CD4-positive, CD25-positive, alpha-beta regulatory T cell (primary cell): ENCODE results near the gene MAT2A. TPM values are rescaled to one million over a fixed set of nuclear protein-coding genes. Genes with fewer than 3 reads are reported as not detected.

Experiments used
- ATAC-seq, 2 donors: fragments of 150-1000 bp; cut with Tn5 transposase; one replicate each; pipeline ENCODE4 v1.10.0; 2021; ENCODE audit warnings: low read depth in 2 of 2, moderate number of reproducible peaks in 2 of 2, moderate library complexity in 1 of 2
- DNase-seq, 3 donors: peaks; one replicate each; pipeline versions ENCODE4 v3.0.0 to v3.0.0-alpha.2; 2012 to 2022; ENCODE audit warnings: mixed read lengths in 1 of 3
- H3K27ac ChIP-seq: one replicate; pipeline ENCODE4 v1.7.0; 2013; ENCODE audit warnings: mild to moderate bottlenecking, low read length; ENCODE audit not compliant: insufficient read depth, poor library complexity, severe bottlenecking
- H3K27me3 ChIP-seq: one replicate; pipeline ENCODE4 v1.7.0; 2013; ENCODE audit warnings: low read length; ENCODE audit not compliant: control insufficient read depth, insufficient read depth
- H3K36me3 ChIP-seq: one replicate; pipeline ENCODE4 v1.7.0; 2013; ENCODE audit warnings: mild to moderate bottlenecking, low read length, moderate library complexity; ENCODE audit not compliant: control insufficient read depth, insufficient read depth
- H3K4me1 ChIP-seq: 2 replicates; pipeline ENCODE4 v1.7.0; 2013; ENCODE audit warnings: mild to moderate bottlenecking, low read length; ENCODE audit not compliant: insufficient read depth, control insufficient read depth, poor library complexity, severe bottlenecking
- H3K4me3 ChIP-seq: one replicate; pipeline ENCODE4 v1.7.0; 2013; ENCODE audit warnings: low read depth, mild to moderate bottlenecking, low read length, moderate library complexity
- H3K9me3 ChIP-seq, 2 experiments: 1 replicate in 1 of 2; 2 replicates in 1 of 2; pipeline ENCODE4 v1.7.0; 2013; ENCODE audit warnings: low read length in 2 of 2, mild to moderate bottlenecking in 1 of 2, moderate library complexity in 1 of 2; ENCODE audit not compliant: control insufficient read depth in 2 of 2
- H3K27ac Mint-ChIP-seq, 3 donors: one replicate each; pipeline ENCODE4 v1.8.0; 2020 to 2022; ENCODE audit warnings: mild to moderate bottlenecking in 3 of 3, mixed read lengths in 3 of 3, moderate library complexity in 2 of 3
- H3K27me3 Mint-ChIP-seq: one replicate; pipeline ENCODE4 v1.8.0; 2022; ENCODE audit warnings: mild to moderate bottlenecking, mixed read lengths
- H3K36me3 Mint-ChIP-seq: one replicate; pipeline ENCODE4 v1.8.0; 2020; ENCODE audit warnings: mixed read lengths
- H3K4me1 Mint-ChIP-seq, 4 donors: one replicate each; pipeline ENCODE4 v1.8.0; 2020 to 2022; ENCODE audit warnings: mixed read lengths in 4 of 4, mild to moderate bottlenecking in 1 of 4
- H3K4me3 Mint-ChIP-seq, 4 donors: one replicate each; pipeline ENCODE4 v1.8.0; 2020 to 2022; ENCODE audit warnings: mild to moderate bottlenecking in 4 of 4, mixed read lengths in 4 of 4, moderate library complexity in 3 of 4
- H3K9me3 Mint-ChIP-seq, 7 donors: one replicate each; pipeline ENCODE4 v1.8.0; 2020 to 2022; ENCODE audit warnings: mixed read lengths in 7 of 7, mild to moderate bottlenecking in 3 of 7, moderate library complexity in 2 of 7
- polyA plus RNA-seq, 4 donors: library from polyadenylated mRNA; unstranded; fragments of 300-500 nt; fragmentation: Illumina TruSeq; gene quantifications; one replicate each; pipeline ENCODE4 v1.2.3, GENCODE V29; 2021
- total RNA-seq: library from RNA; stranded (reverse); gene quantifications from one replicate; pipeline ENCODE4 v1.2.3, GENCODE V29; 2022

MAT2A gene
- total and polyA plus RNA-seq, 5 donors from 2014 or later: 82.2 to 141 (median 109) TPM

DNA sequence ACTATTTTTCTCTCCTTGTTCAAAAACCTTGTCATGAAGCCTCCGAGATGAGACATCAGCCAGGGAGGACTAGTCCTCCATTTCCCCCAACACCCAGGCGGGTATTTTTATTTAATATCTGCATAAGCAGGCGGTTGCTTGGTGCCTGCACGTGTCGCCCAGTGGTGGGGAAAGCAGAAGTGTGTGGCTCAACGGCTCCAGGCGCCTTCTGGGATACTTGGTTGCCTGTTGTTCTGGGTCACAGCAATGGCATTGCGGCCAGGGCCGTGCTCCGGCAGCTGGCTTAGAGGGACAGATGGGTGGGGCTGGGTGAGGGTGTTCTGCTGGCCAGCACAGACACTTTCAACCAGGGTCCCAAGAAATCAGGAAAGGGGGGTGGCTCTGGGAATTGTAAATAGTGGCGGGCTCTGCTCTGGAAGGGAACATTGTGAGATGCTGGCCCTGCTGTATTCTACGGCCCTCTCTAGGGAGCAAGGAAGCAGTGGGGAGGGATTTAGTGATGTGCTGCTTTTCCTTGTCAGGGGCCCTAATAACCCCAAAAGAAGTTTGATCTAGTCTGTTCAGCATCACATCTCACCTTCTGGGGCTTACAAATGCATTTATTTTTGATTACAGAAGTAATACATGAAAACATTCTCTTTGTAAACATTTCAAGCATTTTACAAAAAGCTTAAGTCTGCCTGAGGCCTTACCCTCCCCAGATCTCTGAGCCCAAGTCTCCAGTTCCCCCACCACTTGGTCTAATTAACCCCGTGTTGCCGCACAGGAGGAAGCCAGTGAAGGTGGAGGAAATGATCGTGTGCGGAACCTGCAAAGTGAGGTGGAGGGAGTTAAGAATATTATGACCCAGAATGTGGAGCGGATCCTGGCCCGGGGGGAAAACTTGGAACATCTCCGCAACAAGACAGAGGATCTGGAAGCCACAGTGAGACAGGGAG, 39.5 kb downstream of the MAT2A start:
- H3K4me1 ChIP-seq: peaks cover 30% of the 10 kb centered on the region
- H3K27ac ChIP-seq: peak overlapping the region; percentile 70
- H3K4me3 ChIP-seq: peak overlapping the region; percentile 86
- DNase-seq: peak in 1 of 3 donors; percentile 61
- Mint-ChIP-seq H3K27ac (peak overlapping the region; percentile 90 to 99 (median 92)), H3K4me1 (peaks cover 2 to 55% (median 34%) of the 10 kb centered on the region in 4 donors), H3K4me3 (peak overlapping the region; percentile 95 to 98 (median 96)), H3K36me3 (peaks cover 18% of the 10 kb centered on the region), H3K9me3 (no peaks in the 10 kb centered on the region), H3K27me3 (no peaks in the 10 kb centered on the region)
- H3K36me3 ChIP-seq: peaks cover 13% of the 10 kb centered on the region
- no peaks in the 10 kb centered on the region for H3K27me3 ChIP-seq
- peak; percentile 42 to 61 for ATAC-seq
- no peaks in the 10 kb centered on the region for H3K9me3 ChIP-seq

DNA sequence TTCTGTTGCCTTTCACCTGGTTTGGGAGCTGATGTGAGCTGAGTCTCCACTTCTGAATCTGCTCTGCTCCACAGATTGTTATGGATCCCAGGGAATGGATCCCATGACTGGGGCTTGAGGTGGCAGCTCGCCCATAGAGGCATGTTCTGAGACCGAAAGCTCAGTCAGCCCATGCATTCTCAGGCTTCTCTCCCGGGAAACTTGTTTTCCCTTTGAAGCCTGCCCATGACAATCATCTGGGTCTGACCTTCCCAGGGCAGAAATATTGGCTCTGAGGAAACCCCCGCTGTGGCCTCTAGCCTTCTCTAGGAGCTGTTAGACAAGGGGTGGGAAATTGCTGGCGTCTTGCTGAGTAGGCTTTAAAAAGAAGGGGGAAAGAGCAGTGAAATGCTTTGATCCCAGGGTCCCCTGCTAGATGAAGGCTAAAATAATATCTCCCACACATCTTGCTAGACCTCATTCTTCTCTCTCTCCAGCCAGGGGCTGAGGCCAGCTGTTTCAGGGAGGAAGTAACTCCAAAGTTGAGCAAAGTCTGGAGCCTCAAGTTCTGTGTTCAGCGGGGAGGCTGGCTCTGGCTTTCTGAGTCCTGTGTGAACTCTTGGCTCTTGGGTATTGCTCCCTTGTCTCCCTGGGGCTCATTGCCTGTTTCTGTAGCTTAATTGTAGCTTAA, 40.4 kb downstream of the MAT2A start:
- no peaks in the 10 kb centered on the region for H3K9me3 ChIP-seq
- no peaks in the 10 kb centered on the region for H3K27me3 ChIP-seq
- ATAC-seq (no peak), DNase-seq (no peak)
- peaks cover 35% of the 10 kb centered on the region for H3K4me1 ChIP-seq
- Mint-ChIP-seq H3K36me3 (peaks cover 20% of the 10 kb centered on the region), H3K4me3 (peak overlapping the region; percentile 95 to 98 (median 96)), H3K4me1 (peaks cover 6 to 62% (median 36%) of the 10 kb centered on the region in 4 donors), H3K9me3 (no peaks in the 10 kb centered on the region), H3K27ac (peak overlapping the region; percentile 90 to 99 (median 92)), H3K27me3 (no peaks in the 10 kb centered on the region)
- H3K36me3 ChIP-seq: peaks cover 13% of the 10 kb centered on the region
- peak overlapping the region; percentile 86 for H3K4me3 ChIP-seq
- H3K27ac ChIP-seq: peak overlapping the region; percentile 70

DNA sequence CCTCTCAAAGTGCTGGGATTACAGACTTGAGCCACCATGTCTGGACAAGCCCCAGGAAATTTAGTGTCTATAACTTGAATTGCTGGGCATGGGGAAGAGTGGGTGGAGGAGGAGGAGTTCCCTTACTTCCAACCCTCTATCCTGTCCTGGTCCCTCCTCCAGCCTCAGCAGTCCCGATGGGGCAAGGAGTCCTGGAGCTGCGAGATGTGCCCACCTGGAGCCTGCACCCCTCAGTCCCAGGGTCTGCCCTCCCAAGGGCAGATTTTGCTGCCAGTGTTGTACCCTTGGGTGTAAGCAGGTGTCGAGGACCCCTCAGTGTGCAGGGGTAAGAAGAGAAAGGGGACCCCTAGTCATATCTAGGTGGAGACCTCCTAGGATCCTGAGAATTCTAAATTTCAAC, 41.2 kb downstream of the MAT2A start:
- Mint-ChIP-seq H3K27ac (peak overlapping the region in 2 of 3 donors; percentile 72 to 78), H3K4me1 (peaks cover 6 to 69% (median 42%) of the 10 kb centered on the region in 4 donors), H3K4me3 (peak overlapping the region; percentile 44 to 95 (median 48)), H3K9me3 (peaks cover 0 to under 1% (median 0%) of the 10 kb centered on the region in 7 donors), H3K27me3 (no peaks in the 10 kb centered on the region), H3K36me3 (peaks cover 20% of the 10 kb centered on the region)
- DNase-seq (no peak), ATAC-seq (no peak)
- no peaks in the 10 kb centered on the region for H3K27me3 ChIP-seq
- H3K36me3 ChIP-seq: peaks cover 13% of the 10 kb centered on the region
- peaks cover 43% of the 10 kb centered on the region for H3K4me1 ChIP-seq
- no peak overlapping the region for H3K4me3 ChIP-seq
- H3K9me3 ChIP-seq: no peaks in the 10 kb centered on the region
- no peak overlapping the region for H3K27ac ChIP-seq

GRCh38 chr2:85582492-85582891, 43.5 kb downstream of the MAT2A start:
- Histone ChIP-seq H3K4me1 (peaks cover 48% of the 10 kb centered on the region), H3K9me3 (no peaks in the 10 kb centered on the region), H3K4me3 (no peak overlapping the region), H3K36me3 (peaks cover 13% of the 10 kb centered on the region), H3K27me3 (no peaks in the 10 kb centered on the region), H3K27ac (peak overlapping the region; percentile 16)
- ATAC-seq: no peak
- peak overlapping the region in 3 of 4 donors; percentile 30 to 79 (median 38) for H3K4me3 Mint-ChIP-seq
- no peaks in the 10 kb centered on the region for H3K27me3 Mint-ChIP-seq
- peak overlapping the region in 1 of 3 donors; percentile 63 for H3K27ac Mint-ChIP-seq
- H3K4me1 Mint-ChIP-seq: peaks cover 6 to 79% (median 47%) of the 10 kb centered on the region in 4 donors
- H3K36me3 Mint-ChIP-seq: peaks cover 20% of the 10 kb centered on the region
- DNase-seq: no peak
- H3K9me3 Mint-ChIP-seq: peaks cover 0 to 1% (median 0%) of the 10 kb centered on the region in 7 donors

- H3K4me1 ChIP-seq: peaks cover 39% of the 10 kb centered on the region
- Mint-ChIP-seq H3K36me3 (peaks cover 18% of the 10 kb centered on the region), H3K27ac (peak overlapping the region; percentile 94 to 96 (median 94)), H3K9me3 (peaks cover 0 to 1% (median 0%) of the 10 kb centered on the region in 7 donors), H3K27me3 (no peaks in the 10 kb centered on the region), H3K4me3 (peak overlapping the region; percentile 83 to 94 (median 88)), H3K4me1 (peaks cover 6 to 79% (median 46%) of the 10 kb centered on the region in 4 donors)
- no peaks in the 10 kb centered on the region for H3K9me3 ChIP-seq
- peak overlapping the region; percentile 81 for H3K4me3 ChIP-seq
- H3K36me3 ChIP-seq: peaks cover 13% of the 10 kb centered on the region
- H3K27ac ChIP-seq: peak overlapping the region; percentile 76
- DNase-seq: peak in 2 of 3 donors; percentile 33 to 62
- ATAC-seq: peak; percentile 70 to 71
- H3K27me3 ChIP-seq: no peaks in the 10 kb centered on the region
Observed at GRCh38 chr2:85583667-85584353, 44.8 kb downstream of the MAT2A start.

DNA sequence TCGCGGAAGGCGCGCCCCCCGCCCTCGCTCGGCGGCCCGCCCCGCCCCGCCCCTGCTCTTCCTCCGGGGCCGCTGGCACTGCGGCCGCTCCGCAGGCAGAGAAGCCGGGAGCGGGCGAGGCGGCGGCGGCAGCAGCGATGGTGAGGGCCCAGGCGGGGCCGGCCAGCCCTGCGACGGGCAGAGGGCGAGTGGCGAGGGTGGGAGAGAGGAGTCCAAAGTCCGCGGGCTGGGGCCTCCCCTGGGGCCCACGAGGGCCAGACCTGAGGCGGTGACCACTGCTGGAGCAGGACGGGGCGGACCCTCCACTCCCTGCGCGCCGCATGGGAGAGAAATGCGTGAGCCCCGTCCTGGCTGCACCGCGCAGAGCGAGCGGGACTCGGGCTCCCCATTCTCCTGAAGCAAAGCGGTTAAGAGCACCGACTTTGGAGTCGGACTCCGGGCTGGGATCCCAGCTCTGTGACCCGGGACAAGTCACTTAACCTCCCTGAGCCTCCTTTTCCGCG, 45.4 kb downstream of the MAT2A start, which contains the start of gene VAMP5:
TSS of gene VAMP5 (plus strand) at position 78 of the 503 bp plus-strand sequence. CDS start at position 138, 60 bp downstream.
- peak within 1 kb of the TSS; percentile 81 for H3K4me3 ChIP-seq
- H3K27me3 ChIP-seq: no peaks in the 10 kb centered on the region
- Mint-ChIP-seq H3K9me3 (peaks cover 0 to 1% (median 0%) of the 10 kb centered on the region in 7 donors), H3K27ac (peak within 1 kb of the TSS; percentile 94 to 96 (median 95)), H3K36me3 (peaks cover 16% of the 10 kb centered on the region), H3K27me3 (no peaks in the 10 kb centered on the region), H3K4me3 (peak within 1 kb of the TSS; percentile 87 to 97 (median 92)), H3K4me1 (peaks cover 6 to 74% (median 44%) of the 10 kb centered on the region in 4 donors)
- H3K9me3 ChIP-seq: no peaks in the 10 kb centered on the region
- H3K36me3 ChIP-seq: peaks cover 13% of the 10 kb centered on the region
- DNase-seq (peak; percentile 34 to 50 (median 47)), ATAC-seq (peak; percentile 45 to 58)
- H3K4me1 ChIP-seq: peaks cover 34% of the 10 kb centered on the region
- peak within 1 kb of the TSS; percentile 76 for H3K27ac ChIP-seq
